Measurements from ENCODE around the gene LCN15.

GRCh38 chr9:136757751-136758140, 6.6 kb downstream of the LCN15 start:
- TF ChIP-seq REST (IDR thresholded peaks at IDR 0.05; ENCODE audit: insufficient read depth in 1 of 2, low read depth in 2 of 2, low read length in 1 of 2) = no peak
- no peak for TF ChIP-seq POLR2AphosphoS5 (IDR thresholded peaks at IDR 0.05; ENCODE audit: low read depth, low read length)
- TF ChIP-seq CTCF (IDR thresholded peaks at IDR 0.05) = no peak

Measured in Panc1 (cell line).